Neural progenitor cell (in vitro differentiated cells): ENCODE measurements around the gene DIS3L2. TPM values are rescaled to one million over a fixed set of nuclear protein-coding genes. Genes with fewer than 3 reads are reported as not detected.
A peak's percentile ranks its signal among the peaks of the same experiment; 100 is the strongest.

Experiments
- DNase-seq: peaks from one replicate; pipeline ENCODE4 v3.0.0-alpha.2; 2016; ENCODE audit warnings: low spot score
- H2AFZ ChIP-seq: fragments of 200-600 bp; sonication (generic); replicated peaks from 2 replicates; pipeline ENCODE4 v1.6.1; 2016; ENCODE audit warnings: antibody characterized with exemption
- H3F3A ChIP-seq: fragments of 200-600 bp; sonication (generic); 2 replicates; pipeline ENCODE4 v1.6.1; 2016; ENCODE audit warnings: antibody characterized with exemption, low read depth
- H3K27ac ChIP-seq: fragments of 200-600 bp; sonication (generic); 2 replicates; pipeline ENCODE4 v1.5.1; 2016; ENCODE audit warnings: mild to moderate bottlenecking
- H3K27me3 ChIP-seq: fragments of 200-600 bp; sonication (generic); 2 replicates; pipeline ENCODE4 v1.6.1; 2016; ENCODE audit warnings: mild to moderate bottlenecking, moderate library complexity
- H3K36me3 ChIP-seq: fragments of 200-600 bp; sonication (generic); 2 replicates; pipeline ENCODE4 v1.5.1; 2016
- H3K4me1 ChIP-seq: fragments of 200-600 bp; sonication (generic); 2 replicates; pipeline ENCODE4 v1.6.1; 2016; ENCODE audit warnings: mixed run types
- H3K4me2 ChIP-seq: fragments of 200-600 bp; sonication (generic); 2 replicates; pipeline ENCODE4 v1.6.1; 2016
- H3K4me3 ChIP-seq: fragments of 200-600 bp; sonication (generic); 2 replicates; pipeline ENCODE4 v1.5.1; 2016
- H3K79me2 ChIP-seq: fragments of 200-600 bp; sonication (generic); 2 replicates; pipeline ENCODE4 v1.6.1; 2016; ENCODE audit warnings: low read depth
- H3K9ac ChIP-seq: fragments of 200-600 bp; sonication (generic); 2 replicates; pipeline ENCODE4 v1.6.1; 2016
- H3K9me3 ChIP-seq: fragments of 200-600 bp; sonication (generic); 2 replicates; pipeline ENCODE4 v1.5.1; 2016; ENCODE audit warnings: low read depth
- H4K20me1 ChIP-seq: fragments of 200-600 bp; sonication (generic); 2 replicates; pipeline ENCODE4 v1.6.1; 2016; ENCODE audit warnings: low read depth
- H3K27ac Mint-ChIP-seq: 3 replicates; pipeline ENCODE4 v1.8.0; 2021; ENCODE audit warnings: mixed read lengths
- H3K27me3 Mint-ChIP-seq: 2 replicates; pipeline ENCODE4 v1.8.0; 2022; ENCODE audit warnings: low read depth, mild to moderate bottlenecking, inconsistent platforms, moderate library complexity, mixed read lengths; ENCODE audit not compliant: insufficient read depth
- H3K36me3 Mint-ChIP-seq: 3 replicates; pipeline ENCODE4 v1.8.0; 2021; ENCODE audit warnings: mixed read lengths
- H3K4me1 Mint-ChIP-seq: 3 replicates; pipeline ENCODE4 v1.8.0; 2021; ENCODE audit warnings: mixed read lengths
- H3K4me3 Mint-ChIP-seq: 3 replicates; pipeline ENCODE4 v1.8.0; 2021; ENCODE audit warnings: mild to moderate bottlenecking, moderate library complexity, mixed read lengths
- H3K9me3 Mint-ChIP-seq: 3 replicates; pipeline ENCODE4 v1.8.0; 2020; ENCODE audit warnings: mixed read lengths
- CTCF ChIP-seq: fragments of 200-600 bp; sonication (generic); IDR thresholded peaks from 2 replicates; pipeline ENCODE4 v1.5.1; 2017; ENCODE audit warnings: antibody characterized with exemption, mild to moderate bottlenecking
- EZH2 ChIP-seq: fragments of 200-600 bp; sonication (generic); IDR thresholded peaks from 2 replicates; pipeline ENCODE4 v1.6.1; 2017; ENCODE audit warnings: antibody characterized with exemption, mild to moderate bottlenecking, moderate library complexity
- EZH2phosphoT487 ChIP-seq: fragments of 200-600 bp; sonication (generic); IDR thresholded peaks from 2 replicates; pipeline ENCODE4 v1.6.1; 2017; ENCODE audit warnings: antibody characterized with exemption
- total RNA-seq: library from RNA; depleted of rRNA; stranded (reverse); fragments of >200 nt; gene quantifications from 2 replicates; pipeline ENCODE4 v1.2.3, GENCODE V29; 2015; ENCODE audit warnings: low replicate concordance

The DIS3L2 gene
- total RNA-seq, 1 donor from 2014 or later: 23.2 TPM

DNA sequence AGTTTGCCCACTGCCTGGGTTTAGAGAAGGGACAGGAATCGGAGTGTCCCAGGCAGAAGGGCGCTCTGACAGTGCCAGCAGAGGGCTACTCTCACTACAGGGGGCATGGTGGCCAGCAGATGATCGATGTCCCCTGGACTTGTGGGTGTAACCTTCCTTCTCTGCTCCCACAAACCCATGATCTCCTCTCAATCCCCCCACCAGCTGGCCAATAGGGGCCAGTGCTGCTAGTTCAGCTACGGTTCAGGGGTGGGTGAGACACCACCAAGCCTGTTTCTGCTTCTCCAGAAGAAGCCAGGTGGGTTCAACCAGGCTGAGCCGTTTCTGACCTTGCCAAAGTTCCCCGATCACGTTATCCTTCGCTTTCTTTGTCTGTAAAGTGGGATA, 36.6 kb upstream of the DIS3L2 start:
- no peak for TF ChIP-seq EZH2phosphoT487
- no peak for TF ChIP-seq CTCF
- TF ChIP-seq EZH2: no peak
- H3K4me1 Mint-ChIP-seq: peaks cover 16% of the 10 kb centered on the region
- peaks cover 7% of the 10 kb centered on the region for H3K4me1 ChIP-seq
- peaks cover 33% of the 10 kb centered on the region for H3K27me3 Mint-ChIP-seq
- peak overlapping the region; percentile 87 for H2AFZ ChIP-seq
- no peaks in the 10 kb centered on the region for H3K9me3 ChIP-seq
- peak overlapping the region; percentile 45 for H3K4me3 ChIP-seq
- peak overlapping the region; percentile 98 for H3K4me2 ChIP-seq
- no peak for DNase-seq
- no peaks in the 10 kb centered on the region for H3K9me3 Mint-ChIP-seq
- H3K36me3 Mint-ChIP-seq: no peaks in the 10 kb centered on the region
- H3K36me3 ChIP-seq: no peaks in the 10 kb centered on the region
- H3K79me2 ChIP-seq: no peaks in the 10 kb centered on the region
- H3K27me3 ChIP-seq: peaks cover 73% of the 10 kb centered on the region
- no peak overlapping the region for H3K9ac ChIP-seq
- H3K27ac Mint-ChIP-seq: no peak overlapping the region
- peak overlapping the region; percentile 80 for H3K4me3 Mint-ChIP-seq
- peaks cover 11% of the 10 kb centered on the region for H4K20me1 ChIP-seq
- peaks cover 5% of the 10 kb centered on the region for H3F3A ChIP-seq
- H3K27ac ChIP-seq: no peak overlapping the region

GRCh38 chr2:231925303-231926179, 36.0 kb upstream of the DIS3L2 start:
- H3K4me1 ChIP-seq: peaks cover 7% of the 10 kb centered on the region
- H3K4me3 ChIP-seq: peak overlapping the region; percentile 45
- H3K4me1 Mint-ChIP-seq: peaks cover 16% of the 10 kb centered on the region
- TF ChIP-seq CTCF (peak; percentile 91), EZH2 (peak; percentile 80), EZH2phosphoT487 (peak; percentile 67)
- no peaks in the 10 kb centered on the region for H3K9me3 ChIP-seq
- H3K4me2 ChIP-seq: peak overlapping the region; percentile 98
- no peaks in the 10 kb centered on the region for H3K9me3 Mint-ChIP-seq
- H3F3A ChIP-seq: peaks cover 5% of the 10 kb centered on the region
- peak overlapping the region; percentile 74 for H3K4me3 Mint-ChIP-seq
- H3K27me3 ChIP-seq: peaks cover 78% of the 10 kb centered on the region
- DNase-seq: peak; percentile 95
- H3K27ac ChIP-seq: no peak overlapping the region
- peak overlapping the region; percentile 87 for H2AFZ ChIP-seq
- peaks cover 36% of the 10 kb centered on the region for H3K27me3 Mint-ChIP-seq
- no peaks in the 10 kb centered on the region for H3K36me3 Mint-ChIP-seq
- H3K79me2 ChIP-seq: no peaks in the 10 kb centered on the region
- no peaks in the 10 kb centered on the region for H3K36me3 ChIP-seq
- no peak overlapping the region for H3K9ac ChIP-seq
- peaks cover 11% of the 10 kb centered on the region for H4K20me1 ChIP-seq
- H3K27ac Mint-ChIP-seq: no peak overlapping the region

DNA sequence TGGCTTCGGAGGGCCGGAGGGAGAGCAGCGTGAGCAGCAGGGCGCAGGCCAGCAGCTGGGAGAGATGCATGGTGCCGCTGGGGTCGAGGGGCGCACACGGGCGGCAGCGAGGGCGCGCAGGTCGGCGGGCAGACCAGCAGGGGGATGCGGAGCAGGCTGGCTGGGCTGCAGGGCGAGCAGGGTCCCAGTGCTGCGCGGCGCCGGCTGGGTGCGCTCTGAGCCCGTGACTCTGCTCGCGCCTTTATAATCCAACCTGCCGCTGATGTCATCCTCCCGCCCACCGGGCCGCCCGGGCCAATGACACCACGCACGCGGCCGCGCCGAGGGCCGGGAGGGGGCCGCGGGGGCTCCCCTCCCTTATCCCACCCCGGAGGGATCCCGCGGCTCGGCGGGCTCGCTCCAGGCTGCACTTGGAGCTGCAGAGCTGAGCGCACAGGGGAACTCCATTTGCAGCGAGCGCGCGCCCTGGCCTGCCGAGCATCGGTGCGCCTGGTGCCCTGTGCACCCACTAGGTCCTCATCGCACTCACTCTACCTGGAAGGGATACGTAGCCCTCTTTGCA, 35.3 kb upstream of the DIS3L2 start, which contains the start of gene NPPC:
Gene NPPC (minus strand): TSS at position 217 of the 562 bp plus-strand sequence. CDS start 147 bp downstream, at position 70.
- Histone ChIP-seq H3K36me3 (no peaks in the 10 kb centered on the region), H3K9ac (no peak within 1 kb of the TSS), H2AFZ (peak within 1 kb of the TSS; percentile 87), H4K20me1 (peaks cover 11% of the 10 kb centered on the region), H3K4me1 (peaks cover 7% of the 10 kb centered on the region), H3K4me3 (peak within 1 kb of the TSS; percentile 45), H3K4me2 (peak within 1 kb of the TSS; percentile 98), H3K79me2 (no peaks in the 10 kb centered on the region), H3K27me3 (peaks cover 85% of the 10 kb centered on the region), H3K9me3 (no peaks in the 10 kb centered on the region), H3F3A (peaks cover 5% of the 10 kb centered on the region), H3K27ac (no peak within 1 kb of the TSS)
- H3K9me3 Mint-ChIP-seq: no peaks in the 10 kb centered on the region
- H3K27me3 Mint-ChIP-seq: peaks cover 36% of the 10 kb centered on the region
- peak; percentile 60 for TF ChIP-seq CTCF
- no peak for TF ChIP-seq EZH2
- no peak for TF ChIP-seq EZH2phosphoT487
- DNase-seq: peak; percentile 89
- peak within 1 kb of the TSS; percentile 79 for H3K4me3 Mint-ChIP-seq
- H3K4me1 Mint-ChIP-seq: peaks cover 14% of the 10 kb centered on the region
- H3K27ac Mint-ChIP-seq: no peak within 1 kb of the TSS
- H3K36me3 Mint-ChIP-seq: no peaks in the 10 kb centered on the region
